Liver (tissue), 9 donors: ENCODE results near the gene NAE1. TPM values are rescaled to one million over a fixed set of nuclear protein-coding genes. Genes with fewer than 3 reads are reported as not detected.

Experiments used
- DNase-seq: peaks from one replicate; pipeline ENCODE4 v3.0.0-alpha.2; 2017; ENCODE audit warnings: low spot score
- H3K27ac ChIP-seq, 2 donors: one replicate each; pipeline ENCODE4 v1.7.0; 2013; ENCODE audit warnings: inconsistent platforms in 2 of 2, low read length in 2 of 2, control low read depth in 1 of 2, low read depth in 1 of 2, mild to moderate bottlenecking in 1 of 2
- H3K27me3 ChIP-seq, 4 donors: one replicate each; pipeline versions ENCODE4 v1.6.1 to v1.7.0; 2013; ENCODE audit warnings: low read length in 3 of 4, inconsistent platforms in 1 of 4, mild to moderate bottlenecking in 1 of 4, moderate library complexity in 1 of 4; ENCODE audit not compliant: control insufficient read depth in 4 of 4, insufficient read depth in 4 of 4
- H3K36me3 ChIP-seq, 4 donors: one replicate each; pipeline versions ENCODE4 v1.6.1 to v1.7.0; 2013; ENCODE audit warnings: low read length in 3 of 4, mild to moderate bottlenecking in 3 of 4, low read depth in 1 of 4, moderate library complexity in 1 of 4; ENCODE audit not compliant: control insufficient read depth in 4 of 4, insufficient read depth in 3 of 4
- H3K4me1 ChIP-seq, 4 donors: one replicate each; pipeline versions ENCODE4 v1.6.1 to v1.7.0; 2013; ENCODE audit warnings: low read length in 3 of 4, mild to moderate bottlenecking in 3 of 4, moderate library complexity in 1 of 4; ENCODE audit not compliant: control insufficient read depth in 4 of 4, insufficient read depth in 4 of 4
- H3K4me3 ChIP-seq, 3 donors: one replicate each; pipeline versions ENCODE4 v1.6.1 to v1.7.0; 2013; ENCODE audit warnings: low read length in 3 of 3, control low read depth in 1 of 3, low read depth in 1 of 3, mild to moderate bottlenecking in 1 of 3
- H3K9ac ChIP-seq, 2 donors: one replicate each; pipeline ENCODE4 v1.7.0; 2013; ENCODE audit warnings: low read length in 2 of 2, mild to moderate bottlenecking in 2 of 2, moderate library complexity in 2 of 2, control low read depth in 1 of 2, low read depth in 1 of 2
- H3K9me3 ChIP-seq, 4 donors: one replicate each; pipeline versions ENCODE4 v1.6.1 to v1.7.0; 2013; ENCODE audit warnings: low read length in 3 of 4; ENCODE audit not compliant: control insufficient read depth in 4 of 4
- EGR1 ChIP-seq, 2 donors: IDR thresholded peaks; 2 replicates each; pipeline ENCODE4 v1.6.1; 2016 to 2018; ENCODE audit warnings: antibody characterized with exemption in 2 of 2, low read depth in 2 of 2
- FOXA2 ChIP-seq: IDR thresholded peaks from 2 replicates; pipeline ENCODE4 v1.6.1; 2016; ENCODE audit warnings: antibody characterized with exemption
- GABPA ChIP-seq, 2 donors: IDR thresholded peaks in 1 of 2; conservative IDR thresholded peaks in 1 of 2; 2 replicates each; pipeline ENCODE4 v1.6.1; 2016; ENCODE audit warnings: antibody characterized with exemption in 2 of 2, mild to moderate bottlenecking in 1 of 2, moderate library complexity in 1 of 2
- HNF4A ChIP-seq, 2 donors: conservative IDR thresholded peaks; 2 replicates each; pipeline ENCODE4 v1.6.1; 2016; ENCODE audit warnings: antibody characterized with exemption in 2 of 2, mild to moderate bottlenecking in 2 of 2
- HNF4G ChIP-seq: IDR thresholded peaks from 2 replicates; pipeline ENCODE4 v1.6.1; 2016; ENCODE audit warnings: antibody characterized with exemption
- NR2F2 ChIP-seq: IDR thresholded peaks from 2 replicates; pipeline ENCODE4 v1.6.1; 2016; ENCODE audit warnings: antibody characterized with exemption
- RAD21 ChIP-seq, 2 donors: IDR thresholded peaks; 2 replicates each; pipeline ENCODE4 v1.6.1; 2016; ENCODE audit warnings: antibody characterized with exemption in 2 of 2, mild to moderate bottlenecking in 2 of 2
- RXRA ChIP-seq, 2 donors: IDR thresholded peaks; 2 replicates each; pipeline ENCODE4 v1.6.1; 2017 to 2018; ENCODE audit warnings: antibody characterized with exemption in 2 of 2, mild to moderate bottlenecking in 1 of 2
- SP1 ChIP-seq: IDR thresholded peaks from 2 replicates; pipeline ENCODE4 v1.6.1; 2018; ENCODE audit warnings: antibody characterized with exemption, mild to moderate bottlenecking
- TAF1 ChIP-seq: conservative IDR thresholded peaks from 2 replicates; pipeline ENCODE4 v1.6.1; 2016; ENCODE audit warnings: antibody characterized with exemption, mild to moderate bottlenecking
- YY1 ChIP-seq: IDR thresholded peaks from 2 replicates; pipeline ENCODE4 v1.6.1; 2016; ENCODE audit warnings: antibody characterized with exemption, mild to moderate bottlenecking
- WGBS: extraction: QIAGEN DNeasy Blood & Tissue Kit; methylation state at CpG from one replicate; pipeline ENCODE4 v1.1.7; 2013; 5-methylcytosine and 5-hydroxymethylcytosine counted together
- polyA plus RNA-seq, 2 donors: library from polyadenylated mRNA; stranded (reverse) in 1 of 2; unstranded in 1 of 2; fragments of 200-250 nt in 1 of 2; fragments of >200 nt in 1 of 2; fragmentation: Nextera tagmentation in 1 of 2; extraction: Ambion mirVana in 1 of 2; gene quantifications; one replicate each; pipeline versions ENCODE4 v1.2.1 to v1.2.3, GENCODE V29; 2013 to 2015
- total RNA-seq, 2 donors: library from RNA; depleted of rRNA; stranded (reverse); fragments of >200 nt; gene quantifications; one replicate each; pipeline ENCODE4 v1.2.3, GENCODE V29; 2014
- TF ChIP-seq, protein P1 (sequence below): IDR thresholded peaks from 2 replicates; pipeline ENCODE4 v1.6.1; 2016; ENCODE audit warnings: antibody characterized with exemption
- TF ChIP-seq, protein P2 (sequence below): IDR thresholded peaks from 2 replicates; pipeline ENCODE4 v1.6.1; 2016; ENCODE audit warnings: antibody characterized with exemption
- TF ChIP-seq, protein P3 (sequence below): fragments of 150-350 bp; IDR thresholded peaks from 2 replicates; pipeline ENCODE4 v1.5.1; 2017; ENCODE audit warnings: improper control_type of control experiment, low read depth, low read length; ENCODE audit not compliant: missing input control
- TF ChIP-seq, protein P4 (sequence below): IDR thresholded peaks from 2 replicates; pipeline ENCODE4 v1.6.1; 2016; ENCODE audit warnings: antibody characterized with exemption, mild to moderate bottlenecking
- donor health status: healthy.
- donor health status: healthy.
- donor health status: healthy.
- donor health status: healthy.
- donor health status: healthy.

NAE1 gene
- total and polyA plus RNA-seq, 4 donors: 12.3 to 26.4 (median 23.9) TPM

DNA sequence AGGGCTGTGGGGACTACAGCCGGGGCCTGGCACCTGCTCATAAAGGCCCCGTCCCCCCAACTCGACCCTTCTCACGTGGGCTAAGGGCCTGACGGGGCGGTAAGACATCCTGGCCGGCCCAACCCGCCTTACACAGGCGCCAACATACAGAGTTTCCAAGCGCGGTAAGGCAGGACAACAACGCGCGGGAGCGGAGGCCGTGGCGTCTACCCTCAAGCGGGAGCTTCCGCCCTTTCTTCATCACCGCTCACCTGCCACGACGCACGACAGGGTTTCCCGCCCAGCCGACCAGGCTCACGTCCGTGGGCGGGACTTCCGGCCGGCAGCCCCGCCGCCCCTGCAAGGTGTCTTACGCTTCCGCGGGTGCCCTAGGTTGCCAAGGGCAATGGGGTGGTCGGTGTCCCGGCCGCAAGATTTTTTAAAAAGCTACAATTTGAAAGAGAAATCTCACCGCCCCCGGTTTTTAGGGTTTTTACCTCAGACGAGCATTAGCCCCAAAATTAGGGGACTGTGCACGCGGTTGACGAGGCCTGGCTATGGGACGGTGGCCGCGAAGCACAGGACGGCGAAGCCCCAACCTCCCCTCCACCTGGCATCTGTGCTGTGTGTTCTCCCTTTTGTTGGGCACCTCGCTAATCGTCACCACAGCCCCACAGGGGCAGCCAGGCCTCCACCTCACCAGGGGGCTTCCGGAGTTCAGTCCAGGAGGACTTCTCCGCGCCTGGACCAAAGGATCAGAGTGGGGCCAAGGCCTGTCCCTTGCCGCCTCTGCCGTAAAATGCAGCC lies 29.3 kb downstream of the NAE1 start, which contains the start of gene TERB1:
TERB1 (minus strand) TSS at position 265 of the 786 bp plus-strand sequence. CDS start 4,786 bp downstream, outside the sequence.
- WGBS: 95% methylated on average over 56 of the region's 56 CpGs
- H3K27ac ChIP-seq: no peak within 1 kb of the TSS
- TF ChIP-seq, protein P1, sequence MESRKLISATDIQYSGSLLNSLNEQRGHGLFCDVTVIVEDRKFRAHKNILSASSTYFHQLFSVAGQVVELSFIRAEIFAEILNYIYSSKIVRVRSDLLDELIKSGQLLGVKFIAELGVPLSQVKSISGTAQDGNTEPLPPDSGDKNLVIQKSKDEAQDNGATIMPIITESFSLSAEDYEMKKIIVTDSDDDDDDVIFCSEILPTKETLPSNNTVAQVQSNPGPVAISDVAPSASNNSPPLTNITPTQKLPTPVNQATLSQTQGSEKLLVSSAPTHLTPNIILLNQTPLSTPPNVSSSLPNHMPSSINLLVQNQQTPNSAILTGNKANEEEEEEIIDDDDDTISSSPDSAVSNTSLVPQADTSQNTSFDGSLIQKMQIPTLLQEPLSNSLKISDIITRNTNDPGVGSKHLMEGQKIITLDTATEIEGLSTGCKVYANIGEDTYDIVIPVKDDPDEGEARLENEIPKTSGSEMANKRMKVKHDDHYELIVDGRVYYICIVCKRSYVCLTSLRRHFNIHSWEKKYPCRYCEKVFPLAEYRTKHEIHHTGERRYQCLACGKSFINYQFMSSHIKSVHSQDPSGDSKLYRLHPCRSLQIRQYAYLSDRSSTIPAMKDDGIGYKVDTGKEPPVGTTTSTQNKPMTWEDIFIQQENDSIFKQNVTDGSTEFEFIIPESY: no peak
- DNase-seq: no peak
- no peaks in the 10 kb centered on the region for H3K27me3 ChIP-seq
- H3K9me3 ChIP-seq: no peaks in the 10 kb centered on the region
- peaks cover 3 to 34% (median 23%) of the 10 kb centered on the region in 4 donors for H3K36me3 ChIP-seq
- no peak within 1 kb of the TSS for H3K4me3 ChIP-seq
- H3K9ac ChIP-seq: no peak within 1 kb of the TSS
- H3K4me1 ChIP-seq: no peaks in the 10 kb centered on the region

DNA sequence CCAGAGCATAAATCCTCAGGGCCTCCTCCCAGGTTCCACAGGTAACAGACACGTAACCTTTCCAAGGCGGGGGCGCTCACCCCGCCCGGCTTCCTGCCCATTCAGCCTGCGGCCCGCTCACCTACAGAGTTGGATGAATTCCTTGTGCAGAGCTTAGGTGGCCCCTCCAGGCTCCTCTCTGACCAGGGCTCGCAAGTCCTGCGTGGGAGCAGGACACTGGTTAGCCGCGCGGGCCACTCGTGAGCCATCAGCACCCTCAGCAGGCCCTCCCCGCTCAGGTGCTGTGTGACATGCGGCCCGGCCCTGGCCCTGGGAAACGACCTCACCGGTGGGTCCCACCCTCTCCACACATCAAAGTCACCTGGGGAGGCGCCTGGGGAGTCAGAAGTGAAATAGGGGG lies 29.9 kb downstream of the NAE1 start:
- DNase-seq: no peak
- no peak overlapping the region for H3K9ac ChIP-seq
- peaks cover 3 to 31% (median 22%) of the 10 kb centered on the region in 4 donors for H3K36me3 ChIP-seq
- no peak for TF ChIP-seq SP1
- TF ChIP-seq HNF4A (conservative IDR thresholded peaks at IDR 0.05): no peak
- no peak for TF ChIP-seq FOXA2
- TF ChIP-seq, protein P2, sequence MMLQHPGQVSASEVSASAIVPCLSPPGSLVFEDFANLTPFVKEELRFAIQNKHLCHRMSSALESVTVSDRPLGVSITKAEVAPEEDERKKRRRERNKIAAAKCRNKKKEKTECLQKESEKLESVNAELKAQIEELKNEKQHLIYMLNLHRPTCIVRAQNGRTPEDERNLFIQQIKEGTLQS: no peak
- TF ChIP-seq GABPA (IDR thresholded peaks at IDR 0.05 in 1 of 2, conservative IDR thresholded peaks at IDR 0.05 in 1 of 2): no peak
- no peak for TF ChIP-seq TAF1
- no peak for TF ChIP-seq NR2F2
- TF ChIP-seq, protein P3, sequence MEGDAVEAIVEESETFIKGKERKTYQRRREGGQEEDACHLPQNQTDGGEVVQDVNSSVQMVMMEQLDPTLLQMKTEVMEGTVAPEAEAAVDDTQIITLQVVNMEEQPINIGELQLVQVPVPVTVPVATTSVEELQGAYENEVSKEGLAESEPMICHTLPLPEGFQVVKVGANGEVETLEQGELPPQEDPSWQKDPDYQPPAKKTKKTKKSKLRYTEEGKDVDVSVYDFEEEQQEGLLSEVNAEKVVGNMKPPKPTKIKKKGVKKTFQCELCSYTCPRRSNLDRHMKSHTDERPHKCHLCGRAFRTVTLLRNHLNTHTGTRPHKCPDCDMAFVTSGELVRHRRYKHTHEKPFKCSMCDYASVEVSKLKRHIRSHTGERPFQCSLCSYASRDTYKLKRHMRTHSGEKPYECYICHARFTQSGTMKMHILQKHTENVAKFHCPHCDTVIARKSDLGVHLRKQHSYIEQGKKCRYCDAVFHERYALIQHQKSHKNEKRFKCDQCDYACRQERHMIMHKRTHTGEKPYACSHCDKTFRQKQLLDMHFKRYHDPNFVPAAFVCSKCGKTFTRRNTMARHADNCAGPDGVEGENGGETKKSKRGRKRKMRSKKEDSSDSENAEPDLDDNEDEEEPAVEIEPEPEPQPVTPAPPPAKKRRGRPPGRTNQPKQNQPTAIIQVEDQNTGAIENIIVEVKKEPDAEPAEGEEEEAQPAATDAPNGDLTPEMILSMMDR: no peak
- no peak for TF ChIP-seq YY1
- TF ChIP-seq, protein P1: no peak
- no peak for TF ChIP-seq HNF4G
- TF ChIP-seq RAD21 (IDR thresholded peaks at IDR 0.05): no peak
- TF ChIP-seq EGR1 (IDR thresholded peaks at IDR 0.05; ENCODE audit: low read depth in 2 of 2): no peak
- TF ChIP-seq RXRA (IDR thresholded peaks at IDR 0.05): no peak
- TF ChIP-seq, protein P4, sequence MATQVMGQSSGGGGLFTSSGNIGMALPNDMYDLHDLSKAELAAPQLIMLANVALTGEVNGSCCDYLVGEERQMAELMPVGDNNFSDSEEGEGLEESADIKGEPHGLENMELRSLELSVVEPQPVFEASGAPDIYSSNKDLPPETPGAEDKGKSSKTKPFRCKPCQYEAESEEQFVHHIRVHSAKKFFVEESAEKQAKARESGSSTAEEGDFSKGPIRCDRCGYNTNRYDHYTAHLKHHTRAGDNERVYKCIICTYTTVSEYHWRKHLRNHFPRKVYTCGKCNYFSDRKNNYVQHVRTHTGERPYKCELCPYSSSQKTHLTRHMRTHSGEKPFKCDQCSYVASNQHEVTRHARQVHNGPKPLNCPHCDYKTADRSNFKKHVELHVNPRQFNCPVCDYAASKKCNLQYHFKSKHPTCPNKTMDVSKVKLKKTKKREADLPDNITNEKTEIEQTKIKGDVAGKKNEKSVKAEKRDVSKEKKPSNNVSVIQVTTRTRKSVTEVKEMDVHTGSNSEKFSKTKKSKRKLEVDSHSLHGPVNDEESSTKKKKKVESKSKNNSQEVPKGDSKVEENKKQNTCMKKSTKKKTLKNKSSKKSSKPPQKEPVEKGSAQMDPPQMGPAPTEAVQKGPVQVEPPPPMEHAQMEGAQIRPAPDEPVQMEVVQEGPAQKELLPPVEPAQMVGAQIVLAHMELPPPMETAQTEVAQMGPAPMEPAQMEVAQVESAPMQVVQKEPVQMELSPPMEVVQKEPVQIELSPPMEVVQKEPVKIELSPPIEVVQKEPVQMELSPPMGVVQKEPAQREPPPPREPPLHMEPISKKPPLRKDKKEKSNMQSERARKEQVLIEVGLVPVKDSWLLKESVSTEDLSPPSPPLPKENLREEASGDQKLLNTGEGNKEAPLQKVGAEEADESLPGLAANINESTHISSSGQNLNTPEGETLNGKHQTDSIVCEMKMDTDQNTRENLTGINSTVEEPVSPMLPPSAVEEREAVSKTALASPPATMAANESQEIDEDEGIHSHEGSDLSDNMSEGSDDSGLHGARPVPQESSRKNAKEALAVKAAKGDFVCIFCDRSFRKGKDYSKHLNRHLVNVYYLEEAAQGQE: no peak
- WGBS: 94% methylated on average over 19 of the region's 19 CpGs
- H3K27ac ChIP-seq: no peak overlapping the region
- H3K4me1 ChIP-seq: no peaks in the 10 kb centered on the region
- H3K4me3 ChIP-seq: no peak overlapping the region
- no peaks in the 10 kb centered on the region for H3K9me3 ChIP-seq
- H3K27me3 ChIP-seq: no peaks in the 10 kb centered on the region
